NCI-H446 treated with DMSO at 0.1 percent for 48 hours (cell line): ENCODE measurements around the gene NPLOC4.

Source experiments
- DNase-seq: peaks from one replicate; lab custom pipeline; 2025; lab: John Stamatoyannopoulos, UW

Gene NPLOC4

DNA sequence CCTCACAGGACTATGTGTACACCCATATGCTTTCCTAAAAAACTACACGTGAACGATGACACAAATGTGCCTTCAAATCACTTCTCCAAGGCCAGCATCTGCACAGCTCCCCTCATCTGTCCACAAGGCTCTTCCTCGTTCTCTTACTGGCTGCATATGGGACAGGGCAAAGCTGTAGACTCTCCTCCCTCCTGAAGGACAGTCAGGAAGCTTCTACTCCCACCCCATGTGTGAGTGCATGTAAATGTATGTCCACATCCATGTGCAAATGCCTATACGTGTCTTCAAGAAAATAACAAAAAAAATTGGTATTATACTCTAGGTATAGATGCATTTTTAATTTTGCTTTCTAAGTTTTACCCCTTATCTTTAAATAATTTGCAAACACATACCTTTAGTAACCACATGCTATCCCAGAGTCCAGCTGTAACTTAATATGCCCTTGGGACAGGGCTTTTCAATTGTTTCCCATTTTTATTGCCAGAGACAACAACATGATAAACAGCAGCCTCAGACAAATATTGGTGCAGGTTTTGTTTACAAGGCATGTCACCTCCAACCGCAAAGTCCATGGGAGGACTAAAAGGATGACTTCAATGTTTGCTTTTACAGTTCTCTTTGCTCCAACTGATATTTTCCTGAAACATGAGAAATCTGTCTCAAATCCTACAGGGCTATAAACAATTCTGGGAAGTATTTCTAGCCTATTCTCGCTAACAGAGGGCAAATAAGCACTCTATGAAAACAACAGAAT is 53.1 kb downstream of the NPLOC4 start:
- no peak for DNase-seq

DNA sequence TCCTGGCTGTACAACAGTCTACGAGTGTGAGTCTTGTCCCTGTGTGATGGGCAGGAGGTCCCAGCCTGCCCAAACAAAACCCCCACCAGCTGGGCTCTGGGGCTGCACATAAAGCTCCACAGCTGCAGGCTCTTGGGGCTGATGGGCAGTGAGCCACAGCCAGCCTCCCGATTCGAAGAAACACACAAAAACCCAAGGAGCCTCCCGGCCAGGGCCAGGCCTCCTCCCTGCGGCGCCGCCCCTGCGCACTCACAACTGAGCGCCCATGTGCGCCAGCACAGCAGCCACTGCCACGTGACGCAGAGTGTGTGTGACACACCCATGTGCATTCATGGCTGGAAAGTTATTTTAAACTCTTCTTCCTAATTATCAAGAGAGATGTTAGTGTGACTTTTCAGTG is 54.2 kb downstream of the NPLOC4 start:
- no peak for DNase-seq

DNA sequence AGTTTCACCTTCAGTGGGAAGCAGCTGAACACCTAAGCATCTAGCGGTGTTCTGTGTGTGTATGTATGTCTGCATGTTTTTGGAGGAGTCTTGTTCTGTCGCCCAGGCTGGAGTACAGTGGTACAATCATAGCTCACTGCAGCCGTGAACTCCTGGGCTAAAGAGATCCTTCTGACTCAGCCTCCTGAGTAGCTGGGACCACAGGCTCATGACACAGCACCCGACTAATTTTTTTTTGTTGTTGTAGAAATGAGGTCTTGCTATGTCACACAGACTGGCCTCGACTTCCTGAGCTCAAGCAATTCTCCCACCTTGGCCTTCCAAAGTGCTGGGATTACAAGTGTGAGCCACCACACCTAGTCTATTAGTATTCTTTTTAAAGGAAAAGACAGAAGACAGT is 54.6 kb downstream of the NPLOC4 start:
- no peak for DNase-seq

DNA sequence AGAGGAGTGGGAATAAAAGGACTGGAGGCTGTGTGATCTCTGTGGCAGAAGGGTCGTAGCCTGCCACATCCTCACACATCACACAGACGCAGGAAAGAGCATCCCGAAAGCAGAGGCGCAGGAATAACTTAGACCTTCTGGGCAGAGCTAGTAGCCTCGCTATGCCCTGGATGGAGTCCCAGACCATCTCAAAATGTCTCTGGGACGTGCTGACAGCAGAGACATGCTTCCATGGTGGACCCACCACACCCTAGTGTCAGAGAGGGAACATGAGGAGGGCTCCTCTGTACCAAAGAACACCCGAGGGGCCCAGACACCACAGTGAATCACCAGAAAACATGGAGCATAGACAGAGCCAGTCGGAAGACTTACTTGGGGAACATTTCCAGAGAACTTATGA is 55.2 kb downstream of the NPLOC4 start:
- DNase-seq = no peak

DNA sequence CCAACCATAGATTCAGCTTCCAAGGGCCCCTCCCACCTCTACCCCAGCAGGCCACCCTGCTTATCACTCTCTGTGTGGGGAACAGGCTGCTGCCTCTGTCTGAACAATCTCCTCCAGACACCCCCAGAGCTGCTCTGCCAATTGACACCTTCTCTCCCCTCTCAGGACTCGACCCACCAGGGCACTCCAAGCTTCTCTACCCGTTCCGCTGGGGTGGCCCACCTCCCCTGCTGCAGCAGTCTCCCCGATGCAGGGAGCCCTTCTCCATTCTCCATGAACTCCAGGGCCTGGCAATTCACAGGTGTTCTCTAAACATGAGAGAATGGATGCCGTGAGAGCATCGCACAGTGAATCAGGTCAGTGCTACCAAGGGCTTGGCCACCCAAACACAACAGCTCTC is 56.4 kb downstream of the NPLOC4 start:
- no peak for DNase-seq

DNA sequence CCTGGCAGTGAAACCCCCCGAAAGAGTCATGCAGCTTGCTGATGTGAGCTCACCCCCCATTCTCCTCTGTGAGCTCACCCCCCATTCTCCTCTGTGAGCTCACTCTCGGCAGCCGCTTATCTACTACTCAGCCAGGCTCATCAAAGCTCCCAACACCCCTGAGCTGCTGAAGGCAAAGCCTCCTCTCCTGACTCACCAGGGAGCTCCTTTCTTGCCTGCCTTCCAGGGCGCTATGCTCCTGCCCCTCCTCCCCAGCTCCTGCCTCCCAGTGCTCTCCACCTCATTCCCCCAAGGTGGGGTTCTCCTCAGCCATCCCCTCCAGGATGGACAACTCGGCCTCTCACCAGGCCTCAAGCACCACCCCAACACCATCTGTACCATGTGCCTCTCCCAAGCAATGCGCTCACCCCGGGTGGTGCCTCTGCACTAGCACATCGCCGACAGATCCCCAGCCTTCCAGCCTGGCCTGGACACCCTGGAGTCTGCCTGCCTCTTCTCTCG is 57.0 kb downstream of the NPLOC4 start:
- no peak for DNase-seq

DNA sequence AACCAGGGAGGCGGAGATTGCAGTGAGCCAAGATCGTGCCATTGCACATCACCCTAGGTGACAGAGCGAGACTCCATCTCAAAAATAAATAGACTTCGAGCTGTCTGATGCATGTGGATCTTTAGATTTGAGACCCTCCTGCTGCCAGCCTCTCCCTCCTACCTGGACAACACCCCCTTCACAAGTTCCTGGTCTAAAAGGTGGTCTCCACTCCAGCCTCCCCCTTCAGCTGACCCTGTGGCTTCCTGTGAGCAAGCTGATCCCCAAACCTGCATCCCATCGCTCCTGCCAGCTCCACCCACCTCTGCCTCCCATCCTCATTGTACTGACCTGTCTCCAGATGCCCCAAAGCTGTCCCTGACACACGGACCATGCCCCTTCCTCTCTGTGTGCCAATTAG is 57.6 kb downstream of the NPLOC4 start:
- DNase-seq = no peak

DNA sequence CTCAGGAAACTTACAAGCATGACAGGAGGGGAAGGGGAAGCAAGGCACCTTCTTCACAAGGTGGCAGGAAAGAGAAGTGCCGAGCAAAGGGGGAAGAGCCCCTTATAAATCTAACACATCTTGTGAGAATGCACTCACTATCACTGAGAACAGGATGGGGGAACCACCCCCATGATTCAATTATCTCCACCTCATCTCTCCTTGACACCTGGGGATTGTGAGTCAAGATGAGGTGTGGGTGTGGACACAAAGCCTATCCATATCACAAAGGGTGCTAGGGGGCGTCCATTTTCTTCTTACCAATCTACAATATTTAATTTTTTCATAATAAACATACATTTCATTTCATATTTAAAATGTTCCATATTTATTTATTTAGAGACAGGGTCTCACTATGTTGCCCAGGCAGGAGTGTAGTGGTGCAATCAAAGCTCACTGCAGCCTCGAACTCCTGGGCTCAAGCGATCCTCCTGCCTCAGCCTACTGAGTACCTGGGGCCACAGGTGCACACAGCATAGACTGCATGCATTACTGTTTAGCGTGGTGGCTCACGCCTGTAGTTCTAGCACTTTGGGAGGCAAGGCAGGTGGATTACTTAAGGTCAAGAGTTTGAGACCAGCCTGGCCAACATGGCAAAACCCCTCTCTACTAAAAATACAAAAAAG is 58.2 kb downstream of the NPLOC4 start:
- no peak for DNase-seq

DNA sequence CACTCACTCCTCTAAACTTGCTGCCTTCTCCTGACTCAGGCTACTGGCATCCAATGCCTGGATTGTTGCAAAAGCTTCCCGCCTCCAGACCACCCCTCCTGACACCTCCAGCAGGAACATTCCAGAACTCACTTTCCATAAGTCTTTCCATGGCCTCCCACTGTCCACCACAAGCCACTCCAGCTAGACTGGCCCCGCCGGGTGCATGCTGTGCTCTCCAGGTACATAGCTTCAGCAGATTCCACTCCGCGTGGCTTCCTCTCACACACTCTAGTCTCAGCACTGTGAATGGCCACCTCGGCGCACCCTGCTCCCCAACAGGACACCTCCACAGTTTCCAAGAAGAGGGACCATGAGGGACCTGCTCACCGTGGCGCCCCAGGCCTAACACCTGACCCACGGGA is 58.9 kb downstream of the NPLOC4 start:
- no peak for DNase-seq

DNA sequence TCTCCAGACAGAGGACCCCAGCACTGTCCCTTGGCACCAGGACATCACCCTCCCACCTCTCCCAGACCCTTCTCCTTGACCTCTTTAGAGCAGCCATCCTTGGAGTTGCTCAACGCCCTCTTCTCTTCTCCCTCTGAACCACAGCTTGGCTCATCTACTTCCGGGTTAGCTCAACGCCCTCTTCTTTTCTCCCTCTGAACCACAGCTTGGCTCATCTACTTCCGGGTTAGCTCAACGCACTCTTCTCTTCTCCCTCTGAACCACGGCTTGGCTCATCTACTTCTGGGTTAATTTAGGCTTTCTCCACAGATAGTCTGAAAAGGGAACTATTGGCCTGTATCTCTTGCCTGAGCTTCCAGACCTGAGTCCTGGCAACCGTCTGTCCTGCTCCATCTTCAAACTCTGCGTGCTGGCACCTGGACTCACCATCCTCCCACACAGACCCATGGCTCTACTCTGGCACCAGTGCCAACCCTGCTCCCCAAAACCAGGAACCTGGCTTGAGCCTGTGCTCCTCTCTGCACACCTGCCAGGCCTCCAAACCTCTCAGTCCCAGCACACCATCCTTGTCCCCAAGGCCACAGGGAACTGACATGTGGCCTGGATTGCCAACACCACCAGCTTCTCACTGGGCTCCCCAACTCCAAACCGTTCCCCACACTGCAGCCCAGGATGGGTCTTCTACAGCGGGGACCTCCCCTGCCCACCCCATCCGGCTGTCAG is 59.5 kb downstream of the NPLOC4 start:
- no peak for DNase-seq

DNA sequence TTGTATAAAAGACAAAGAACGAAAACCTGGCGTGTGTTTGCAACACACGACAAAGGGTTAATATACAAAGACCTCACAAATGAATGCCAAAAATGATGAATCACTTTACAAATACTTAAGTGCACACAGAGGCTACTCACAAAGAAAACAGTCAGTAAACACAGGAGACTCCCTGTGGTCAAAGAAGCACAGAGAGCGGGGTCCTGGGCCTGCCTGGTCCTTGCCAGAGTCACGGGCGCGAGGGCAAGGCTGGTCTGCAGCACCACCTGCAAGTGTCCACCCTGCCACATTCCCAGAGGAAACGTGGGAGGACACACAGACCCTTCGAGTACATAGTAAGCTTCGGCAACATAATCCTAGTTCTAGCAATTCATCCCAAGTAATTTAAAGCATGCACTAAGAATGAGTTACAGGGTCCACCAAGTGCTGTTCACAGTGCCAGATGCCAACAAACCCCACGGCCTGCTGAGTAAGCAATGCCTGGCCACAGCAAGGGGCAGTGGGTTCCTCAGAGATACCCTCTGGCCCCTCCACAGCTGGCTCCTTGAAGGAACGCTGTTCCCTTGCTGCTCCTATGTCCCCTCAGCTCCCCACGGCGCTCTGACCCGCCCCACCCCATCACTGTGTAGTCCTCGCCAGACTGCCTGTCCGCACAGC is 60.2 kb downstream of the NPLOC4 start:
- peak; percentile 12 for DNase-seq

DNA sequence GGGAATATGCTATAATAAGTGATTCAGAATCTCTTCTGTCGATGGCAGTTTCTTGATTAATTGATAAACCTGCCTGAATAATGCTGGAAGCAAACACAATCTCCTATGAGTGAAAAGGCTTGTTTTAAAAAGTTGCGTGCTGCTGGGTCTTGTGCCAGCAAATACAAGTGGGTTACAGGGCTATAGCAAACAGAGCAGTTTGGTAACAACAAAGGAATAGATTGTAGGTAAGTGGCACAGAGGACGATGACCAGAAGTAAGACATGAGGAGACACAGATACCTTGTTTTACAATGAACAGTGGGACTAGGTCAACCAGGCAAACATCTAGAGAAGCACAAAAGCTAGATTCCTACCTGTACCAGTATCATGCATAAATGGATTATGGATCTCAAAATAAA is 61.1 kb downstream of the NPLOC4 start:
- no peak for DNase-seq

DNA sequence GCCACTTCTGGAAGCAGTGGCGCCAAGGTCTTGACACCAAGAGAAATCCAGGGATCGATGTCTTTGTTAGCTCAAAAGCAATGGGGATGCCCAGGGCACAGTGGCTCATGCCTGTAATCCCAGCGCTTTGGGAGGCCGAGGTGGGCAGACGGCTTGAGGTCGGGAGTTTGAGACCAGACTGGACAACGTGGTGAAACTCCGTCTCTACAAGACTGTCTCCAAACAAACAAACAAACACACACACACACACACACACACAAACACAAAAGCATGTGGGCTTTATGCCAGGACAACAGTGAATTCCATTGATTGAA is 62.3 kb downstream of the NPLOC4 start:
- DNase-seq = no peak

DNA sequence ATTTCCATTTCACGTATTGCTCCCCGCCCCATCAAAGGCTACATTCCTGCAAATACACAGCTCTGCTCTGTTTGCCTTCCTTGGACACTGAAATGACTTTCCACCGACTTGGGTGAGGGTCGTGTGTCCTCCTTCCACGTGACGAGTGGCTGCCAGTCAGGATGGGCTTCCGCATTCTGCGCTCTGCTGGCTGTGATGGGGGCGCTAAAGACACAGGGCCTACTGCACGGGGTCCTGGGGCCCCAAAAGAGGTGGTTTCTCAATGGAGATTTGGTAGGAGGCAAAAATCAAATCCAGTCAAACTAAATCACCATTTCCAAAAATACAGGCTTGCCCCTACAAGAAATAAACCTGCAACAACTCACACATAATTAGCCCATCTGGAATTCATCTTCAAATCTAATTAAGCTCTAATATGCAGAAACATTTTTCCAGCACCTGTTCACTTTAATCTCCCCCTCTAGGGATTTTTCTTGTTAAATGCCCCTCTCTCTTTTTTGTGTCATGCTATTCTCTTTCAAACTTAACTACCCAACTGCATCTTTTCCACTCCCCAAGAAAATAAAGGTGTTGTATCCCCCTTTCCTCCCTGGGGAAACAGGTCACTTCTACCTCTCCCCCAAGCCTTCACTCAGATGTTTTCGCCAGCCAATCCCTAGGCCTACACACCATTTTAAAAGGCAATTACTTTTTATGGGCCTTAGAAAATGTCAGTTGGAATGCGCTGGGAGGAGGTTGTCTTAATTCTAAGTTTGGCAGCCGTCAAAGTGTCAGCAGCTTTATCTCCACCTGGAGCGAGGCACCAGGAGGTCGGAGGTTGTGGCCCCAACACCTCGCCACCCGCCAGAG is 62.9 kb downstream of the NPLOC4 start:
- no peak for DNase-seq

DNA sequence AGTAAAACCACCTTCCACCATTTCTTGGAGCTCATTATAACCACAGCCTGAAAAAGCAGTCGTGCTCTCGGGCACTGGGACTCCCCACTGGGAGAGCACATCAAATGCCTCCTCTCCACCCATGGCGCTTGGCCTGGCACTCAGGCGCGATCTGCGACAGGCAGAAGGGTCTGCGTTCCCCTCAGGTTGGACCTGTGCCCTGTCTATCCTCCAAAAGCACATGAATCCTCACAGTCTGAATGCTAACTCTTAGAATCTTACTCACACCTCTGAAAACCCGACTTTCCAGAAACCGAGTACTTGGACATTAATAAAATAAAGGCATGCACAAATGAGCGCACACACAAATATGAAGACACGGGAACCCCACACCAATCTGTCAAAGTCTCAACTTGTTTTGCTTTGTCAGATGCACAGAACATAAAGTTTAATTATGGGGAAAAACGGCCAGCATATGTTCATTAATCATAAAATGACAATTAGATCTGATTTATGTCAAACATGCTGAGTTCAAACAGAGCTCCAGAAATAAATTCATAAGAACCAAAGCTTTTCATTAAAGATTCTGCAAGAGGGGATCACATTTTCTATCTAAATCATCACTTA is 64.2 kb downstream of the NPLOC4 start:
- DNase-seq = peak; percentile 83

DNA sequence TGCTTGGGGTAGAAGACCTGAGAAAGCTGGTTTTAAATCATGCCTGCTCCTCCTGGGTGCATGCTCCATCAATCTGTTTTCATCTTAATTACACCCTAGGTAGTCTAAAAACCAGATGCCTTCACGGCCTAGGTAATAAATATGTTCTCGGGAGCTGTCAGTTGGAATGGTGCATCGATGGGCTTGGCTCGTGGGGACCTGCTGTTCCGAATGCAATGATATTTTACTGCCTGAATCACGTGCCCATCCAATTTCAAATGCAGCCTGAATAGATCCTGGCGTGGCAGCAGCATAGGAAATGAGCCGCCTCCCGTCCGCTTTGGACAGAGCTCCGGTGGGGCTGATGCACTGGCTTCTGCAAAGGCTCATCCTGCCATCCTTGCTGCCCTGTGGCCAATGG is 65.9 kb downstream of the NPLOC4 start:
- DNase-seq = no peak

DNA sequence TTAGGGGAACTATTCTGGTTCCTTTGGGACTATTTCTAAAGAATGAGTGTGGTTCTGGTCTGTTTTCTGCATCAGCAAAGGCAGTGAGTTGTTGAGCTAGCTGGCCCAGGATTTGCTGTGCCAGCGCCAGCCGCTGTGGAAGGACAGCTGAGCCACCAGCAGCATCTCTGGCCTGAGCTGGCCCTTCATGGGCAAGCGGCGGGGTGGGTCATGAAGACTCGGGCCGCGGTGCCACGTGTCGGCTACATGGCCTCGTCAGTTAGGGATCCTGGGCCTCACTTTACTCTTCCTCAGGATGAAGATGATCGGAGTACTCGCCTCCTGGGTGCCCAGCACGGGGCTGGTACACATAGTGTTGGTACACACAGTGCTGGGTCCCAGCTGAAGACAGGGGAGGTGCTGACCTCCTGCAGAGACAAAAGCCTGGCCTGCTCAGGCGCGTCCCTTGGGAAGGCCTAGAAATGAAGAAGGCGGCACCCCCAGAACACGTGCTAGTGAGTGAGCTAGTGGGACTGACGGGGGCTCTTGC is 66.9 kb downstream of the NPLOC4 start:
- no peak for DNase-seq

DNA sequence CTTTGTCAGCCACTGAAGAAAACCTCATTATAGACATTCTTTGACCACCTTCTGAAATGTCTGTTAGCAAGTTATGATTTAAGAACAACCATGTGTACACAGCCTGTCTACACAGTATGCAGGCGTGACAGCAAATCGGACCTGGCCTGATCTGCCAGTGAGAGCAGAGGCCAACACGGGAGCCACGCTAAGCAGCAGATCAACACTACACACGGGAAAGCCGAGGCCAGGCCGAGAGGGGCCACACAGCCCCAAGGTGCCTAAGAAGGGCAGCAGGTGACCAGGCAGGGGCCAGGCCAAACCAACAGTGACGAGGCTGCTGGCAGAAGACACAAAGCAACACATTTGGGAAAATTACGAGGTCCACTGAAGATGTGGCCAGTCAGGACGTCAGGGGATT is 68.5 kb downstream of the NPLOC4 start:
- no peak for DNase-seq

DNA sequence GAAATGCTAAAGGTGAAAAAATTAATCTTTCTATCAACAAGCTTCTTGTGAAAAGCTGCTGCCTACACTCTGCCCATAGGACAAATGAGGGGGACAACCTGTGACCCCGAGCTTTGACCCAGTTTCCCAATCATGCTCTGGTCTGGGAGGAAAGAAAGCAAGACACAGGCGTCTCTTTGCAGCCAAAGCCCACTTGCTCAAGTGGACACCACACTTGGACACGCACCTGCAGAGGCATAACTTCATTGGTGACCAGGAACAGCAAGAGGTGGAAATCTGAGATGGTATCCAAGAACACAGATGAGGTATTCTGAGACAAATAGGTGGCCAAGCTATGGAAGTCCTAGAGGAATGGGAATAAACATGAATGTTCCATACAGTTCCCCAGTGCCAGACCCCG is 69.7 kb downstream of the NPLOC4 start:
- DNase-seq = no peak

DNA sequence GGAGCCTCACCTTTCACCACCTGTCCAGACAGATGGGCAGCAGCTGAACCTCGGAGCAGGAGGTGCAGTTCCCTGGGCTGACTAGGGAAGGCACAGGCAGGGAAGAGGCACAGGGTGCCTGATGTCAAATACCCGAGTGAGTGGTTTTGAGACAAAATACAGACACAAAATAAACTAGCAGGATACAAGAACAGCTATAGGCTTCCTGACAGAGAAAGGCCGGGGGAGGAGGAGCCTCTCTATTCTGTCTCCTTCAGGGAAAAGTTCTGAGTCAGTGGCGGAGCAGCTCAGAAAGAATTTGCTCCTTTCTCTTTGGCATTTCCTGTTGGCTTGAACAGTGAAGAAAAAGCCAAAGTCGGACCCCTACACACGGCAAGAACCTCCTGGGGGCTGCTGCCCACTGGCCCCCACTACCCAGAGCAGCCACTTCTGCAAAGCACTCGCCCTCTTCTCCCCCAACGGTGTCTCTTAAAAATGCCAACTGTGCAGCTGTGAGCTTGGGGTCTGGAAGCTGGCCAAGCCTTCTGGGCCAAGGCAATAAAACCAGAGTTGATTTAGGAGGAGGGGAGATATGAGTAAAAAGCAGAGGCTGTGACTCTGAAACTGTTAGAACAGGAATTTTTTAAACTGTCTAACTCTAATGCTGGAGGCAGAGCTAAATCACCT is 70.3 kb downstream of the NPLOC4 start:
- peak; percentile 46 for DNase-seq

DNA sequence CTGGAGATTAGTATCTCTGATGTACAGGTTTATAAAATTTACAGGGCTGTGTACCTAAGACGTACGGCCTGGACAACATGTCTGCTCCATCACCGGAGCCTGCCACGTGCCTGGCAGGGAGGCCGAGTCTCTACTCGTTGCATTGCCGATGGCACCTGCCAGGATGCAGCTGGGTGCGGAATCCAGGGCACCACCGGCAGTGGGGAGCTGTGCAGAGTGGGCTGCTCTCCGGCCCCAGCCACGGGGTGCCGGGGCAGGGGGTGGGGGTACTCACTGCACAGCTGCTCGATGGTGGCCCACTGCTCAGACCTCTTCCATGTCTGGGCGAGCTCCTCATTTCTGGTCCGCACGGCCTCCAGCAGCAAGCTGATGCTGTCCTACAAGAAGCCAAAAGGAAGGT is 71.7 kb downstream of the NPLOC4 start:
- DNase-seq = no peak
